HEK293 (cell line): ENCODE results near the gene TCOF1.

Source experiments
- CTCF ChIA-PET: fragments of 350-600 bp; formaldehyde crosslinking; extraction: SDS; loops from one replicate; lab custom pipeline; 2021; ENCODE audit warnings: antibody characterized with exemption; lab: Yijun Ruan, JAX
- POLR2A ChIA-PET: fragments of 300-600 bp; formaldehyde crosslinking; extraction: SDS; loops from one replicate; lab custom pipeline; 2020; ENCODE audit warnings: antibody characterized with exemption, inconsistent platforms; lab: Yijun Ruan, JAX
- H3K27ac ChIP-seq: fragments of 200-500 bp; sonication (Bioruptor generic); 2 replicates; pipeline ENCODE4 v1.5.1; 2014; ENCODE audit warnings: low read depth, low read length, control low read depth, inconsistent platforms; ENCODE audit errors: extremely low read depth
- H3K36me3 ChIP-seq, 2 experiments: fragments of 200-500 bp in 1 of 2; sonication (Bioruptor generic) in 1 of 2; 1 replicate in 1 of 2; 2 replicates in 1 of 2; pipeline ENCODE4 v1.5.1; 2014 to 2017; ENCODE audit warnings: inconsistent platforms in 2 of 2, low read length in 2 of 2; ENCODE audit not compliant: control insufficient read depth in 2 of 2, insufficient read depth in 1 of 2
- H3K4me1 ChIP-seq: fragments of 200-500 bp; sonication (Bioruptor generic); 2 replicates; pipeline ENCODE4 v1.5.1; 2014; ENCODE audit warnings: mild to moderate bottlenecking, low read length, inconsistent platforms; ENCODE audit not compliant: control insufficient read depth, insufficient read depth
- H3K4me3 ChIP-seq: 2 replicates; pipeline ENCODE4 v1.5.1; 2011; ENCODE audit warnings: low read depth, mild to moderate bottlenecking, control low read depth, low read length, moderate library complexity
- H3K9me3 ChIP-seq: fragments of 200-500 bp; sonication (Bioruptor generic); 2 replicates; pipeline ENCODE4 v1.5.1; 2014; ENCODE audit warnings: low read depth, low read length, inconsistent platforms; ENCODE audit not compliant: control insufficient read depth, insufficient read depth
- GFI1B ChIP-seq: fragments of 450-650 bp; formaldehyde crosslinking; IDR thresholded peaks from 2 replicates; pipeline ENCODE4 v1.5.1; 2016; ENCODE audit warnings: missing biosample characterization, missing genetic modification characterization
- KLF1 ChIP-seq: fragments of 450-650 bp; formaldehyde crosslinking; IDR thresholded peaks from 2 replicates; pipeline ENCODE4 v1.5.1; 2016; ENCODE audit warnings: missing biosample characterization, missing genetic modification characterization
- KLF10 ChIP-seq: fragments of 450-650 bp; IDR thresholded peaks from 2 replicates; pipeline ENCODE4 v1.5.1; 2018; ENCODE audit warnings: missing biosample characterization, mild to moderate bottlenecking, missing genetic modification characterization
- OSR2 ChIP-seq: fragments of 450-650 bp; formaldehyde crosslinking; IDR thresholded peaks from 2 replicates; pipeline ENCODE4 v1.5.1; 2016; ENCODE audit warnings: missing biosample characterization, missing genetic modification characterization
- PRDM1 ChIP-seq: fragments of 450-650 bp; formaldehyde crosslinking; IDR thresholded peaks from 2 replicates; pipeline ENCODE4; 2016; ENCODE audit warnings: missing biosample characterization, missing genetic modification characterization
- SP3 ChIP-seq: fragments of 450-650 bp; formaldehyde crosslinking; IDR thresholded peaks from 2 replicates; pipeline ENCODE4 v1.5.1; 2016; ENCODE audit warnings: missing biosample characterization, missing genetic modification characterization
- ZBTB17 ChIP-seq: fragments of 450-650 bp; formaldehyde crosslinking; IDR thresholded peaks from 2 replicates; pipeline ENCODE4 v1.5.1; 2016; ENCODE audit warnings: missing biosample characterization, missing genetic modification characterization
- ZFHX2 ChIP-seq: fragments of 450-650 bp; formaldehyde crosslinking; conservative IDR thresholded peaks from 2 replicates; pipeline ENCODE4 v1.5.1; 2016; ENCODE audit warnings: missing biosample characterization, missing genetic modification characterization
- ZFP37 ChIP-seq: fragments of 450-650 bp; formaldehyde crosslinking; IDR thresholded peaks from 2 replicates; pipeline ENCODE4 v1.5.1; 2016; ENCODE audit warnings: missing biosample characterization, missing genetic modification characterization
- ZNF121 ChIP-seq: fragments of 450-650 bp; formaldehyde crosslinking; IDR thresholded peaks from 2 replicates; pipeline ENCODE4 v1.5.1; 2016; ENCODE audit warnings: missing biosample characterization, missing genetic modification characterization
- ZNF221 ChIP-seq: fragments of 450-650 bp; formaldehyde crosslinking; IDR thresholded peaks from 2 replicates; pipeline ENCODE4 v1.5.1; 2017; ENCODE audit warnings: missing biosample characterization, missing genetic modification characterization, borderline replicate concordance
- ZNF302 ChIP-seq: fragments of 450-650 bp; formaldehyde crosslinking; IDR thresholded peaks from 2 replicates; pipeline ENCODE4 v1.5.1; 2016; ENCODE audit warnings: missing biosample characterization, missing genetic modification characterization, low read depth
- ZNF366 ChIP-seq: fragments of 450-650 bp; formaldehyde crosslinking; conservative IDR thresholded peaks from 2 replicates; pipeline ENCODE4 v1.5.1; 2016; ENCODE audit warnings: missing biosample characterization, missing genetic modification characterization
- ZNF394 ChIP-seq: fragments of 450-650 bp; formaldehyde crosslinking; IDR thresholded peaks from 2 replicates; pipeline ENCODE4 v1.5.1; 2016; ENCODE audit warnings: missing biosample characterization, missing genetic modification characterization, mild to moderate bottlenecking, moderate library complexity, borderline replicate concordance
- ZNF510 ChIP-seq: fragments of 450-650 bp; formaldehyde crosslinking; IDR thresholded peaks from 2 replicates; pipeline ENCODE4 v1.5.1; 2018; ENCODE audit warnings: mild to moderate bottlenecking, missing genetic modification characterization, missing biosample characterization; ENCODE audit not compliant: insufficient replicate concordance
- ZNF596 ChIP-seq: fragments of 450-650 bp; IDR thresholded peaks from 2 replicates; pipeline ENCODE4 v1.5.0; 2018; ENCODE audit warnings: missing biosample characterization, mild to moderate bottlenecking, missing genetic modification characterization, moderate library complexity
- ZNF600 ChIP-seq: fragments of 450-650 bp; formaldehyde crosslinking; IDR thresholded peaks from 2 replicates; pipeline ENCODE4 v1.5.1; 2016; ENCODE audit warnings: missing biosample characterization, missing genetic modification characterization
- TF ChIP-seq, protein P1 (sequence below): fragments of 450-650 bp; IDR thresholded peaks from 2 replicates; pipeline ENCODE4 v1.5.1; 2018; ENCODE audit warnings: missing biosample characterization, mild to moderate bottlenecking, missing genetic modification characterization
- TF ChIP-seq, protein P2 (sequence below): fragments of 450-650 bp; formaldehyde crosslinking; IDR thresholded peaks from 2 replicates; pipeline ENCODE4 v1.5.1; 2017; ENCODE audit warnings: missing biosample characterization, missing genetic modification characterization

The TCOF1 gene

DNA sequence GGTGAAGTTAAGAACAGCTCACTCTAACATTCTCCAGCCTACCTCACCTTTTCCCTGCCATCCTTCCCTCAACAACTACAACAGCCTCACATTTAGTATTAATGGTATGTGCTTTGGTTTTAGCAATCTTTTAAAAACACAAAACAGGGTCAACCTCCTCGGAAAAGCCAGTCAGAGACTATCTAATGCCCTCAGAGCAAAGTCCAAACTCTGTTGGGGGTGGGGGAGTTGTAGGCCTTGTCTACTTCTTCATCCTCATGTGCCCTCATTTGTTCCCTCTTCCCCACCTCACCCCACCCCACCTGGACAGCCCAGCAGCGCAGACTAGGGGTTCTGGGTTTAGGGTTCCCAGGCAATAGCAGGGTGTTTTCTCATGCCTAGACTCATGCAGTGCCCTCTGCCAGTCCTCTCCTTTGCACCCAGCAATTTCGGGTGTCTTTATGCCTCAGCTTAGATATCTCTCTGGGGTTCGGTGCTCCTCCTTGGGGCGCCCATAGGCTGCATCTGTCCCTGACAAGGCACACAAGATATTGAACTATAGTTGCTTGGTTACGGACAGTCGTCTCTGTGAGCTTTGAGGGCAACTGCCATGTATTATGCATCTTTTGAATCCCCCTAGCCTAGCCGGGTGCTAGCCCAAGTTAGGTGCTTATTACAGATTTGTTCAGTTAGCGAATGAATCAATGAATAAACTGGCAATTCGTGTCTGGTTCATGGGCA lies 762 bp upstream of the TCOF1 start:
- TF ChIP-seq, protein P1, sequence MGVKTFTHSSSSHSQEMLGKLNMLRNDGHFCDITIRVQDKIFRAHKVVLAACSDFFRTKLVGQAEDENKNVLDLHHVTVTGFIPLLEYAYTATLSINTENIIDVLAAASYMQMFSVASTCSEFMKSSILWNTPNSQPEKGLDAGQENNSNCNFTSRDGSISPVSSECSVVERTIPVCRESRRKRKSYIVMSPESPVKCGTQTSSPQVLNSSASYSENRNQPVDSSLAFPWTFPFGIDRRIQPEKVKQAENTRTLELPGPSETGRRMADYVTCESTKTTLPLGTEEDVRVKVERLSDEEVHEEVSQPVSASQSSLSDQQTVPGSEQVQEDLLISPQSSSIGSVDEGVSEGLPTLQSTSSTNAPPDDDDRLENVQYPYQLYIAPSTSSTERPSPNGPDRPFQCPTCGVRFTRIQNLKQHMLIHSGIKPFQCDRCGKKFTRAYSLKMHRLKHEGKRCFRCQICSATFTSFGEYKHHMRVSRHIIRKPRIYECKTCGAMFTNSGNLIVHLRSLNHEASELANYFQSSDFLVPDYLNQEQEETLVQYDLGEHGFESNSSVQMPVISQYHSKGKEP (tag by site-specific recombination): no peak
- TF ChIP-seq OSR2 (no peak), ZNF221 (no peak), ZNF366 (tag by site-specific recombination) (no peak), ZNF600 (tag by site-specific recombination) (no peak), SP3 (tag by site-specific recombination) (no peak)
- TF ChIP-seq, protein P2, sequence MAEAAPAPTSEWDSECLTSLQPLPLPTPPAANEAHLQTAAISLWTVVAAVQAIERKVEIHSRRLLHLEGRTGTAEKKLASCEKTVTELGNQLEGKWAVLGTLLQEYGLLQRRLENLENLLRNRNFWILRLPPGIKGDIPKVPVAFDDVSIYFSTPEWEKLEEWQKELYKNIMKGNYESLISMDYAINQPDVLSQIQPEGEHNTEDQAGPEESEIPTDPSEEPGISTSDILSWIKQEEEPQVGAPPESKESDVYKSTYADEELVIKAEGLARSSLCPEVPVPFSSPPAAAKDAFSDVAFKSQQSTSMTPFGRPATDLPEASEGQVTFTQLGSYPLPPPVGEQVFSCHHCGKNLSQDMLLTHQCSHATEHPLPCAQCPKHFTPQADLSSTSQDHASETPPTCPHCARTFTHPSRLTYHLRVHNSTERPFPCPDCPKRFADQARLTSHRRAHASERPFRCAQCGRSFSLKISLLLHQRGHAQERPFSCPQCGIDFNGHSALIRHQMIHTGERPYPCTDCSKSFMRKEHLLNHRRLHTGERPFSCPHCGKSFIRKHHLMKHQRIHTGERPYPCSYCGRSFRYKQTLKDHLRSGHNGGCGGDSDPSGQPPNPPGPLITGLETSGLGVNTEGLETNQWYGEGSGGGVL (tag by site-specific recombination): no peak
- CTCF ChIA-PET: interaction anchor here (0.7 to 1.2 kb wide), 2 partner anchors 79 to 738 kb away, joined by 3 to 4 read pairs; no protein-coding TSS in a partner anchor
- Histone ChIP-seq H3K27ac (no peak overlapping the region), H3K4me3 (peak overlapping the region; percentile 5), H3K9me3 (no peaks in the 10 kb centered on the region), H3K4me1 (peaks cover 7% of the 10 kb centered on the region), H3K36me3 (peaks cover 23 to 31% of the 10 kb centered on the region in 2 experiments)
- POLR2A ChIA-PET: interaction anchor here (0.5 to 1.5 kb wide), 4 partner anchors 9 to 396 kb away, joined by 3 to 5 read pairs (median 4); partner anchors contain the start of gene SLC26A2

DNA sequence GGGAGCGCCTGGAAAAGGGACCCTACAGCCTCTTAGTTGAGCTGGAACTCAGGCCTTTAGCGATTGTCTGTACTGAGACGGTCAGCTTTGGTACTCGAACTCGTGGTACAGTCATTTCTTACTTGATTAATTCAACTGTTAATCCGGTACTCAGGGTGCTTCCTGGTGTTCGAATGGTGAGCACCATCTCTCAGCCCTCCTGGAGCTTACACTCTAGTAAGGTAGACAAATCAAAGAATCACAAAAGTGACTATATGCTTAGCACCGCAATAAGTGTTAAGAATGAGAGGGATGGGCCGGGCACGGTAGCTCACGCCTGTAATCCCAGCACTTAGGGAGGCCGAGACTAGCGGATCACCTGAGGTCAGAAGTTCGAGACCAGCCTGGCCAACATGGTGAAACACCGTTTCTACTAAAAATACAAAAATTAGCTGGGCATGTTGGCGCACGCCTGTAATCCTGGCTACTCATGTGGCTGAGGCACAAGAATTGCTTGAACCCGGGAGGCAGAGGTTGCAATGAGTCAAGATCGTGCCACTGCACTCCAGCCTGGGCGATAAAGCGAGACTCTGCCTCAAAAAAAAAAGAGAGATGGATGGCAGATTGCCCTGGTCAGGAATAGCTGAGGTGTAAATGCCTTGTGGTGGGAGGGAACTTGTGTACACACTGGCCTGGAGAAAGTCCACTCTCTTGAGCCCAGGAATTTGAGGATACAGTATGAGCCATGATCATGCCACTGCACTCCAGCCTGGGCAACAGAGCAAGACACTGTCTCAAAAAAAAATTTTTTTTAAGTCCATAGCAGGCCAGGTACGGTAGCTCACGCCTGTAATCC lies 981 bp downstream of the TCOF1 start:
- Histone ChIP-seq H3K36me3 (peaks cover 28 to 48% of the 10 kb centered on the region in 2 experiments), H3K4me3 (peak overlapping the region; percentile 92), H3K4me1 (peaks cover 7% of the 10 kb centered on the region), H3K9me3 (no peaks in the 10 kb centered on the region), H3K27ac (peak overlapping the region; percentile 84; the same call in 1 of the 2 replicates)
- ChIA-PET CTCF (interaction anchor here (0.8 to 1.2 kb wide), 4 partner anchors 53 to 462 kb away, joined by 3 to 4 read pairs (median 4); no protein-coding TSS in a partner anchor), POLR2A (interaction anchor here (0.6 to 1.5 kb wide), 4 partner anchors 39 to 496 kb away, joined by 4 to 5 read pairs (median 4); no protein-coding TSS in a partner anchor)
- TF ChIP-seq ZNF510 (tag by site-specific recombination): no peak
- no peak for TF ChIP-seq KLF1 (tag by site-specific recombination)
- peak; percentile 68 for TF ChIP-seq ZBTB17 (tag by site-specific recombination)
- TF ChIP-seq KLF10 (tag by site-specific recombination): no peak
- TF ChIP-seq PRDM1 (tag by site-specific recombination): no peak
- TF ChIP-seq ZNF121 (tag by site-specific recombination): 0 out of 2 replicates have a peak, but pooled peaks have one; percentile 19
- no peak for TF ChIP-seq GFI1B (tag by site-specific recombination)
- TF ChIP-seq ZNF394: 0 out of 2 replicates have a peak, but pooled peaks have one; percentile 8
- no peak for TF ChIP-seq ZFHX2
- TF ChIP-seq ZNF302 (tag by site-specific recombination): no peak
- 0 out of 2 replicates have a peak, but pooled peaks have one; percentile 22 for TF ChIP-seq ZFP37
- no peak for TF ChIP-seq ZNF596 (tag by site-specific recombination)
